Vagina (tissue), 2 donors: ENCODE measurements around the gene SPNS3. TPM values are rescaled to one million over a fixed set of nuclear protein-coding genes. Genes with fewer than 3 reads are reported as not detected.

Experiments used
- DNase-seq, 2 donors: peaks; one replicate each; pipeline ENCODE4 v3.0.0-alpha.2; 2017; ENCODE audit errors: extremely low spot score in 2 of 2
- H3K27ac ChIP-seq: fragments of 200-600 bp; sonication (generic); one replicate; pipeline ENCODE4 v1.5.1; 2019
- H3K27me3 ChIP-seq: fragments of 200-600 bp; sonication (generic); one replicate; pipeline ENCODE4 v1.5.1; 2019
- H3K36me3 ChIP-seq, 2 donors: fragments of 200-600 bp; sonication (generic); one replicate each; pipeline ENCODE4 v1.5.1; 2017 to 2019
- H3K4me1 ChIP-seq: fragments of 200-600 bp; sonication (generic); one replicate; pipeline ENCODE4 v1.5.1; 2019
- H3K4me3 ChIP-seq, 2 donors: fragments of 200-600 bp; sonication (generic); 1 replicate in 1 of 2; 2 replicates in 1 of 2; pipeline ENCODE4 v1.5.1; 2016 to 2019
- H3K9me3 ChIP-seq: fragments of 200-600 bp; sonication (generic); one replicate; pipeline ENCODE4 v1.5.1; 2019
- POLR2A ChIP-seq, 2 donors: fragments of 450-650 bp; IDR thresholded peaks; one replicate each; pipeline ENCODE4 v1.6.1; 2017; ENCODE audit warnings: antibody characterized with exemption in 2 of 2, mild to moderate bottlenecking in 2 of 2, moderate library complexity in 2 of 2
- POLR2AphosphoS5 ChIP-seq, 2 donors: sonication (generic); formaldehyde crosslinking; IDR thresholded peaks; one replicate each; pipeline ENCODE4 v1.9.0; 2017; ENCODE audit warnings: antibody characterized with exemption in 2 of 2, mild to moderate bottlenecking in 2 of 2, low read depth in 1 of 2; ENCODE audit not compliant: insufficient read depth in 1 of 2
- intact Hi-C: fragments of 100-400 bp; cut with DNase I; formaldehyde crosslinking; loops from one replicate; pipeline ENCODE4 v1.15.1; 2023
- total RNA-seq: library from RNA; depleted of rRNA; stranded (reverse); fragments of >200 nt; gene quantifications from one replicate; pipeline ENCODE4 v1.2.3, GENCODE V29; 2016
- TF ChIP-seq, protein P1 (sequence below), 3 experiments: fragments of 450-650 bp in 2 of 3; fragments of 200-600 bp in 1 of 3; sonication (generic) in 1 of 3; IDR thresholded peaks; one replicate each; pipeline ENCODE4 v1.5.1; 2017 to 2019; ENCODE audit warnings: antibody characterized with exemption in 3 of 3, mild to moderate bottlenecking in 2 of 3, moderate library complexity in 2 of 3

The SPNS3 gene
- total RNA-seq, 1 donor from 2014 or later, result not detected

DNA sequence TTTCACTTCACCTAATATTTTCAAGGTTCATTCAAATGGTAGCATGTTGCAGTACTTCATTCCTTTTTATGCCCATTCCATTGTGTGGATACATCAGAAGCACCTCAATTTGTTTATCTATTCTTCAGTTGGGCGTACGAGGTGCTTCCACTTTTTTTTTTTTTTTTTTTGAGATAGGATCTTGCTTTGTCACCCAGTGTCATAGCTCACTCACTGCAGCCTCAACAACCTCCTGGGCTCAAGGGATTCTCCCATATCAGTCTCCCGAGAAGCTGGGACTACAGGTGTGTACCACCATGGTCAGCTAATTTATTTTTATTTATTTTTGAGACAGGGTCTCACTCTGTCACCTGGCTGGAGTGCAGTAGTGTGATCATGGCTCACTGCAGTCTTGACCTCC is 22.5 kb upstream of the SPNS3 start:
- no peak for DNase-seq
- Histone ChIP-seq H3K27me3 (no peaks in the 10 kb centered on the region), H3K4me3 (no peak overlapping the region), H3K9me3 (no peaks in the 10 kb centered on the region), H3K4me1 (no peaks in the 10 kb centered on the region), H3K27ac (no peak overlapping the region), H3K36me3 (no peaks in the 10 kb centered on the region)
- intact Hi-C loops, result no loop called here
- TF ChIP-seq POLR2AphosphoS5 (IDR thresholded peaks at IDR 0.05; ENCODE audit: insufficient read depth in 1 of 2, low read depth in 1 of 2) (no peak), POLR2A (IDR thresholded peaks at IDR 0.05) (no peak)
- TF ChIP-seq, protein P1, sequence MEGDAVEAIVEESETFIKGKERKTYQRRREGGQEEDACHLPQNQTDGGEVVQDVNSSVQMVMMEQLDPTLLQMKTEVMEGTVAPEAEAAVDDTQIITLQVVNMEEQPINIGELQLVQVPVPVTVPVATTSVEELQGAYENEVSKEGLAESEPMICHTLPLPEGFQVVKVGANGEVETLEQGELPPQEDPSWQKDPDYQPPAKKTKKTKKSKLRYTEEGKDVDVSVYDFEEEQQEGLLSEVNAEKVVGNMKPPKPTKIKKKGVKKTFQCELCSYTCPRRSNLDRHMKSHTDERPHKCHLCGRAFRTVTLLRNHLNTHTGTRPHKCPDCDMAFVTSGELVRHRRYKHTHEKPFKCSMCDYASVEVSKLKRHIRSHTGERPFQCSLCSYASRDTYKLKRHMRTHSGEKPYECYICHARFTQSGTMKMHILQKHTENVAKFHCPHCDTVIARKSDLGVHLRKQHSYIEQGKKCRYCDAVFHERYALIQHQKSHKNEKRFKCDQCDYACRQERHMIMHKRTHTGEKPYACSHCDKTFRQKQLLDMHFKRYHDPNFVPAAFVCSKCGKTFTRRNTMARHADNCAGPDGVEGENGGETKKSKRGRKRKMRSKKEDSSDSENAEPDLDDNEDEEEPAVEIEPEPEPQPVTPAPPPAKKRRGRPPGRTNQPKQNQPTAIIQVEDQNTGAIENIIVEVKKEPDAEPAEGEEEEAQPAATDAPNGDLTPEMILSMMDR (IDR thresholded peaks at IDR 0.05), result no peak

DNA sequence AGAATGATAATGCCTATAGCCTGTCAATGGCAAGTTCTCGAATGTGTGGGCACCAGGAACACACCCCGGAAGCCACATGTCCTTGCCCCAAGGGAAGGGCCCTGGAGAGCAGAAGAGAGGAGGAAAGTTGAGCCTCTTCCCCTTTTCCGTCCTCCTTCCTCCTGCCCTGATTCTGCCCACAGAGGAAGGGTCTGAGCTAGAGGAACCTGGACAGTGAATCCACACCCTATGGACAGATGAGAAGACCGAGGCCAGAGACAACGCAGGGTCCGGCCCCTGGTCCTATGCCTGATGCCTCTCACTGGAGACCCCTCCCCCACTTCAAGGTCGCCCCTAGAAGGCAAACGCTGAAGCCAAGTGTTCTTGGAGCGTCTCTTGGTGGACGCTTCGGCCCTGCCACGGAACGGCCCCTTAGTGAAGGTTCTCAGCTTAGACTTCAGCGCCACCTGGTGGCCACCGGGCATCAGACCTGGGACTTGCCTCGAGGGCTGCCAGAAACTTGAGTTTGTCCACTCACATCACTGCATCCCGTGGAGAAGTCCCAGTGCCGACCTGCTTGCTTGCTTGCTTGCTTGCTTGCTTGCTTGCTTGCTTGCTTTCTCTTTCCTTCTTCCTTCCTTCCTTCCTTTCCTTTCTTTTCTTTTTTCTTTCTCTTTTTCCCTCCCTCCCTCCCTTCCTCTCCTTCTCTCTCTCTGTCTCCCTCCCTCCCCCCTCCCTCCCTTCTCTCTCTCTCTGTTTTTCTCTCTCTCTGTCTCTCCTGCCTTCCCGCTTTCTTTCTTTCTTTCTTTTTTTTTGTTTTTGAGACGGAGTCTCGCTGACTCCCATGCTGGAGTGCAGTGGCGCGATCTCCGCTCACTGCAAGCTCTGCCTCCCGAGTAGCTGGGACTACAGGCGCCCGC is 20.6 kb upstream of the SPNS3 start:
- intact Hi-C loops, result loop anchor here (2.0 kb wide), 1 partner anchor 198 kb away; no protein-coding TSS in a partner anchor
- peak; percentile 31 to 37 for TF ChIP-seq POLR2AphosphoS5 (IDR thresholded peaks at IDR 0.05; ENCODE audit: insufficient read depth in 1 of 2, low read depth in 1 of 2)
- TF ChIP-seq, protein P1 (IDR thresholded peaks at IDR 0.05), result peak; percentile 97
- no peak for TF ChIP-seq POLR2A (IDR thresholded peaks at IDR 0.05)
- DNase-seq, result no peak
- H3K4me1 ChIP-seq, result no peaks in the 10 kb centered on the region
- H3K27me3 ChIP-seq, result no peaks in the 10 kb centered on the region
- H3K27ac ChIP-seq, result peak overlapping the region; percentile 59
- H3K36me3 ChIP-seq, result no peaks in the 10 kb centered on the region
- no peaks in the 10 kb centered on the region for H3K9me3 ChIP-seq
- no peak overlapping the region for H3K4me3 ChIP-seq

DNA sequence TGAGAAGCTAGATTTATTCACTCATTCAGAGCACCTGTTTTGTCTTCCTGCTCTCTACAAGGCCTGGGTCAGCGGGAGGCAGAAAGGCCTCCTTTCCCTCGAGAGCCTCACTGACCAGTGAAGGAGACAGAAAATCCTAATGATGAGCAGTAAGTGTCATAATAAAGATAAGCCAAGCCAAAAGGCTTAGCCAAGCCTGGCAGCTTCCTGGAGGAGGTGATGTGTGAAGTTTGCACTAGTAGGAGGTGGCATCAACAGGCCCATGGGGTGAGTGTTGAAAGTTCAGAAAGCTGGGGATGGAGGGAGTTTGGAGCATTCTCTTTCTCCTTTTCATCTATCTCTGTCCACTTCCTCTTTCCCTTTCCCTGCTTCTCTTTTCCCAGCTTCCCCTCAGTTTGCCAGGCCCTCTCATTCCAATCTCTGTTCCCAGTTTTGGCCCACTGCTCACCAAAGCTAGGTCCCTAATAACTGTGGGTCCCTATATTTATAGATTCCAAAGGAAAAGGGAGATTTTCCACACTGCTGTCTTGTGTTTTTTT is 16.5 kb upstream of the SPNS3 start:
- Histone ChIP-seq H3K27ac (no peak overlapping the region), H3K4me3 (no peak overlapping the region), H3K9me3 (no peaks in the 10 kb centered on the region), H3K36me3 (no peaks in the 10 kb centered on the region), H3K4me1 (no peaks in the 10 kb centered on the region), H3K27me3 (no peaks in the 10 kb centered on the region)
- DNase-seq, result no peak
- intact Hi-C loops, result no loop called here
- no peak for TF ChIP-seq POLR2A (IDR thresholded peaks at IDR 0.05)
- TF ChIP-seq POLR2AphosphoS5 (IDR thresholded peaks at IDR 0.05; ENCODE audit: insufficient read depth in 1 of 2, low read depth in 1 of 2), result no peak
- TF ChIP-seq, protein P1 (IDR thresholded peaks at IDR 0.05), result no peak

DNA sequence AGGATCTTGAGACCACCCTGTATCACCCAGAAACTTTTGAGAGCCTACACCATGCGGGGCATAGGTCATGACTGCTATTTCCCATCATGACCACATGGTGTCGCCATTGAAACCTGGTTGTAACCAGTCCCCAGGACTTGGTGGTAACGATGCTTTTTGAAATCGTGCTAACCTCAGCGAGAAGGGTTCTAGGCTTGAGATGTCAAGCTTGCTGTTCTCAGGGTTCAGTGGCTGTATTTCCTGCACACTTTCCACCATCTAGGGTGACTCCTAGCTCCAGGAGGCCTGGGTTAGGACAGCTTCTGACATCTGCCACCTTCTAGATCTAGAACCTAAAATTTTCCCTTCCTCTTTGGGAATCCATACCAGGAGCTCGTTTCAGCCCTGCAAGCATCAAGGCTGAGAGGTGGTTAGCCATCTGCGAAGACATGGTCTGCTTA is 13.0 kb upstream of the SPNS3 start:
- H3K9me3 ChIP-seq, result no peaks in the 10 kb centered on the region
- no peaks in the 10 kb centered on the region for H3K27me3 ChIP-seq
- no peak overlapping the region for H3K27ac ChIP-seq
- H3K4me3 ChIP-seq, result no peak overlapping the region
- intact Hi-C loops, result no loop called here
- no peak for DNase-seq
- H3K4me1 ChIP-seq, result no peaks in the 10 kb centered on the region
- H3K36me3 ChIP-seq, result no peaks in the 10 kb centered on the region
- TF ChIP-seq, protein P1 (IDR thresholded peaks at IDR 0.05), result peak; percentile 32 to 70 (median 44)
- no peak for TF ChIP-seq POLR2A (IDR thresholded peaks at IDR 0.05)
- TF ChIP-seq POLR2AphosphoS5 (IDR thresholded peaks at IDR 0.05; ENCODE audit: insufficient read depth in 1 of 2, low read depth in 1 of 2), result no peak

DNA sequence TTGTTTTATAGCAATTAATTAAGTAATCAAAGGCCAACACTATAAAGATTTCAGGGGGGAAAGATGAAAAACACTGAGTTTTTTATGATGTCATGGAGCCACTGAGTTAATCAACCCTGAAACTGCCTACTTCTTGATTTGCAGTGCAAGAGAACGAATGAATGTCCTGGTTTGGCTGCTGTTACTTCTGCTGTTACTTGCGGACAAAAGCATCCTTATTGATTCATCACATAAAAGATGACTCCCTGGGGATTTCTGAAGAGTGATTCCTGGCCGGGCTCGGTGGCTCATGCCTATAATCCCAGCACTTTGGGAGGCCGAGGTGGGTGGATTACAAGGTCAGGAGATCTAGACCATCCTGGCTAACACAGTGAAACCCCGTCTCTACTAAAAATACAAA is 10.9 kb upstream of the SPNS3 start:
- no peak for TF ChIP-seq POLR2A (IDR thresholded peaks at IDR 0.05)
- TF ChIP-seq, protein P1 (IDR thresholded peaks at IDR 0.05), result no peak
- TF ChIP-seq POLR2AphosphoS5 (IDR thresholded peaks at IDR 0.05; ENCODE audit: insufficient read depth in 1 of 2, low read depth in 1 of 2), result no peak
- intact Hi-C loops, result no loop called here

More for the DNA sequence above, 10.9 kb upstream of the SPNS3 start:
- no peaks in the 10 kb centered on the region for H3K36me3 ChIP-seq
- no peak for DNase-seq
- H3K27ac ChIP-seq, result no peak overlapping the region
- H3K27me3 ChIP-seq, result no peaks in the 10 kb centered on the region
- H3K4me1 ChIP-seq, result no peaks in the 10 kb centered on the region
- H3K9me3 ChIP-seq, result no peaks in the 10 kb centered on the region
- H3K4me3 ChIP-seq, result no peak overlapping the region
